Fibroblast of the aortic adventitia (primary cell): ENCODE data around the gene TMEM117. TPM values are rescaled to one million over a fixed set of nuclear protein-coding genes. Genes with fewer than 3 reads are reported as not detected.

Source experiments
- DNase-seq: peaks from one replicate; pipeline ENCODE4 v3.0.0-alpha.2; 2010; ENCODE audit warnings: low read depth
- H3K4me3 ChIP-seq: 2 replicates; pipeline ENCODE4 v1.5.1; 2011; ENCODE audit warnings: low read depth, mild to moderate bottlenecking, control low read depth, low read length, moderate library complexity
- CTCF ChIP-seq: IDR thresholded peaks from 2 replicates; pipeline ENCODE4 v1.5.1; 2011; ENCODE audit warnings: mild to moderate bottlenecking, low read length, control low read depth, inconsistent platforms; ENCODE audit not compliant: insufficient read depth
- total RNA-seq: library from RNA; depleted of rRNA; stranded (reverse); fragments of >200 nt; gene quantifications from 2 replicates; pipeline ENCODE4 v1.2.3, GENCODE V29; 2012; ENCODE audit warnings: low replicate concordance

Gene TMEM117
- total RNA-seq, 1 donor = 9.9 TPM

- TF ChIP-seq CTCF = no peak
- H3K4me3 ChIP-seq = no peak overlapping the region
- DNase-seq = no peak
Observed at GRCh38 chr12:44148936-44149335, 313.1 kb downstream of the TMEM117 start.

- TF ChIP-seq CTCF = no peak
- peak overlapping the region; percentile 23 for H3K4me3 ChIP-seq
- peak; percentile 54 for DNase-seq
Observed at GRCh38 chr12:44154128-44154527, 318.2 kb downstream of the TMEM117 start.

GRCh38 chr12:44155358-44155757 is 319.5 kb downstream of the TMEM117 start:
- H3K4me3 ChIP-seq = no peak overlapping the region
- DNase-seq = no peak
- TF ChIP-seq CTCF = no peak

- no peak for TF ChIP-seq CTCF
- no peak for DNase-seq
- H3K4me3 ChIP-seq = no peak overlapping the region
Observed at GRCh38 chr12:44157359-44157758, 321.5 kb downstream of the TMEM117 start.

- no peak for DNase-seq
- no peak for TF ChIP-seq CTCF
- no peak overlapping the region for H3K4me3 ChIP-seq
Observed at GRCh38 chr12:44158746-44159145, 322.9 kb downstream of the TMEM117 start.

- no peak for DNase-seq
- no peak overlapping the region for H3K4me3 ChIP-seq
- no peak for TF ChIP-seq CTCF
Observed at GRCh38 chr12:44159216-44159615, 323.3 kb downstream of the TMEM117 start.

GRCh38 chr12:44159862-44160261 is 324.0 kb downstream of the TMEM117 start:
- TF ChIP-seq CTCF = no peak
- H3K4me3 ChIP-seq = no peak overlapping the region
- DNase-seq = no peak
